GM12878 (cell line): ENCODE results near the gene CEP170B.

Experiments used
- CTCF ChIP-seq, 3 experiments: IDR thresholded peaks in 2 of 3; conservative IDR thresholded peaks in 1 of 3; 2 replicates each; pipeline ENCODE4 v1.5.1; 2011; ENCODE audit warnings: low read depth in 3 of 3, low read length in 3 of 3, mild to moderate bottlenecking in 3 of 3, control low read depth in 2 of 3, moderate library complexity in 2 of 3, inconsistent platforms in 1 of 3, mixed read lengths in 1 of 3; ENCODE audit not compliant: control insufficient read depth in 2 of 3, insufficient read depth in 1 of 3; ENCODE audit errors: extremely low read depth in 1 of 3
- E4F1 ChIP-seq: fragments of 450-650 bp; IDR thresholded peaks from 2 replicates; pipeline ENCODE4 v1.6.1; 2018; ENCODE audit warnings: borderline replicate concordance, mild to moderate bottlenecking; ENCODE audit not compliant: partially characterized antibody
- RCOR1 ChIP-seq: conservative IDR thresholded peaks from 2 replicates; pipeline ENCODE4 v1.6.1; 2012; ENCODE audit warnings: low read depth, low read length, improper control_type of control experiment

- TF ChIP-seq RCOR1 (no peak), E4F1 (no peak), CTCF (IDR thresholded peaks at IDR 0.05 in 2 of 3, conservative IDR thresholded peaks at IDR 0.05 in 1 of 3; ENCODE audit: control insufficient read depth in 2 of 3, extremely low read depth in 1 of 3, insufficient read depth in 1 of 3, low read depth in 3 of 3, low read length in 3 of 3) (no peak)
Measured at GRCh38 chr14:104830781-104831180, 34.3 kb upstream of the CEP170B start.
